ENCODE measurements around the gene CNTD1.

The CNTD1 gene

GRCh38 chr17:42803074-42803883 is 4.6 kb downstream of the CNTD1 start:
- DNase-seq (ENCODE audit: low spot score) = peak; percentile 41

DNA sequence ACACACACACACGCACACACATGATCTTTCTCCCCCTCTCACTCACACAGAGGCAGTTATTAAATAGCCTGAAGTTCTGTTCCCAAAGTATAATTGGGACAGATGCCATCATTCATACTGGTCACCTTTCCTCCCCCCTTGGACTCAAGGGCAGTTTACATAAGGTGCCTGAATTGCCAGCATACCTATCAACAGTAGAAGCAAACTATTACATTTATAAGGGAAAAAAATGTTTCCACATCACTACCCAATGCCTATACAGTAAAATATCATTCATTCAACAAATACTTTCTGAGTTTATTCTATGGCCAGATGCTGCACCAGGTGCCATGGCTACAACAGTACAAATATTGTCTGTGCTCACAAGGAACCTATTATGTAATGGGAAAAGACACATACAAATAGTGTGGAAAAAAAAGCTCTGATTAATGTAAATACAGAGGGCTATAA is 6.3 kb downstream of the CNTD1 start:
- no peak for DNase-seq (ENCODE audit: low spot score)

GRCh38 chr17:42806249-42806648 is 7.6 kb downstream of the CNTD1 start:
- no peak for DNase-seq (ENCODE audit: low spot score)

- no peak for DNase-seq (ENCODE audit: low spot score)
Observed at GRCh38 chr17:42809250-42809649, 10.6 kb downstream of the CNTD1 start.

DNA sequence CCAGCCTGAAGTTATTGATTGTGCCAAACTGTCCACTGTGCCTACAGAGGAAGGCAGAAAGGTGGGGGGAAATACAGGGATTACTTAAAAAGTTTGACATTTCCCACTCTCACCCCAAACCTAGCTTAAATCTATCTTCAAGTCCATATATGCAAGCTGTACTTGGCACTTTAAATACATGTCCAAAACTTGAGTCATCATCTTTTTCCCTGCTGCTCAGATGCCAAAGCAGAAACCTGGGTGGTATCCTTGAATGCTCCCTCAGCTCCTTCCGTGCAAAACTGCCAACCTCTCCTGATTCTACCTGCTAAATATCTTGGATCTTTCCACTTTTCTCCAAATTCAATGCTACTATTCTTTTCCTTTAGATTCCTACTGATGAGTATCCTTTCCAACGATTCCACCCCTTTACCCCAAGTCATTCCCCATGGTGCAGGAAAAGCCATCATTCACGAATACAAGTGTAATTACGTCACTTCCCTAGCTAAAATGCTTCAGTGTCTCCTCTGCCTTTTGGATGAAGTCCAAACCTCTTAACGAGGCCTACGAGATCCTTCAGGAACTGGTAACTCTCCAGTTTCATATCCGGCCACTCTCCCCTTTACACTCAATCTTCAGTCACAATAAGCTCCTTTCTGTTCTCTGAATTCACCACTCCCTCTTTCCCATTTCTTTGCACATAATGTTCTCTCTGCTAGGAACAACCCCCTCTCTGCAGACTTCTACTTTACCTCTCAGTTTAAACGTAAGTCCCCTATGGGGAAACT is 16.2 kb downstream of the CNTD1 start:
- DNase-seq (ENCODE audit: low spot score) = no peak

GRCh38 chr17:42817866-42818265 is 19.2 kb downstream of the CNTD1 start:
- DNase-seq (ENCODE audit: low spot score) = no peak

DNA sequence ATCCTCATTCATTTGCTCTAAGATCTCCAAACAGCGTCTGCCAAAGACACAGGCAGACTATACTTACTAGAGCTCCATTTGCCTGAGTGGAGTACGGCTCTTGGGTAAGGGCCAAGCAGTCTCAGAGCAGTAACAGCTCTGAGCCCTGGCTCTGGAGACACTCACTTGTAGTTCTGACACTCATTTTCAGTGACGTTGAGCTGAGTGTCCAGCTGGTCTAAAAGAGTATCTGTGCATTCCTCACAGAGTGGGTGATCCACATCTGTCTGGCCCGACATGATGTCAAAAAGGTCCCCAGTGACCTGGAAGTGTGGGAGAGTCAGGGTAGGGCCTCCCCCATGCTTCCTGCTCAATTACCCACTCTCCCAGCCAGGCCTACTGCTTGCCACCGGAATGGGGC is 19.7 kb downstream of the CNTD1 start:
- no peak for DNase-seq (ENCODE audit: low spot score)

- DNase-seq (ENCODE audit: low spot score) = peak; percentile 46
Observed at GRCh38 chr17:42819939-42820535, 21.4 kb downstream of the CNTD1 start.

- no peak for DNase-seq (ENCODE audit: low spot score)
Observed at GRCh38 chr17:42821176-42821575, 22.5 kb downstream of the CNTD1 start.

DNA sequence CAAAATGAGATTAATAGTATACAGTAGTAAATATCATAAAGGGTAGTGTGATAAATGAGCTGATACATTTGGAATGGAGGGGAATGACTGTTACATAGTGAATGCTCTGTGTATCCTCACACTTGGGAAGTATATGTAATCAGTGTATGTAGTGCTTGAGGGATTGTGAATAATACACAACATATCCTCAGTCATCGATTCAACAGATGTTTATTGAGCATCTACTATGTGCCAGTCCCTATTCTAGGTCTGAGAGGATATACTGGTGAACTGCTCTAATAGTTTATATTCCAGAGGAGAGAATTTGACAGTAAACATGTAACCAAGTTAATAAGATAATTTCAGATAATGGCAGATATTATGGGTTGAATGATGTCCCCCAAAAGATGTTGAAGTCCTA is 28.8 kb downstream of the CNTD1 start:
- no peak for DNase-seq (ENCODE audit: low spot score)

GRCh38 chr17:42830971-42831370 is 32.3 kb downstream of the CNTD1 start:
- DNase-seq (ENCODE audit: low spot score) = no peak

- peak; percentile 22 for DNase-seq (ENCODE audit: low spot score)
Observed at GRCh38 chr17:42832213-42832933, 33.7 kb downstream of the CNTD1 start.

- peak; percentile 91 for DNase-seq (ENCODE audit: low spot score)
Observed at GRCh38 chr17:42832934-42833766, 34.5 kb downstream of the CNTD1 start, which contains the start of gene PSME3. TSS of gene PSME3 (plus strand) at chr17:42833397. CDS start at chr17:42833632, 235 bp downstream.

DNA sequence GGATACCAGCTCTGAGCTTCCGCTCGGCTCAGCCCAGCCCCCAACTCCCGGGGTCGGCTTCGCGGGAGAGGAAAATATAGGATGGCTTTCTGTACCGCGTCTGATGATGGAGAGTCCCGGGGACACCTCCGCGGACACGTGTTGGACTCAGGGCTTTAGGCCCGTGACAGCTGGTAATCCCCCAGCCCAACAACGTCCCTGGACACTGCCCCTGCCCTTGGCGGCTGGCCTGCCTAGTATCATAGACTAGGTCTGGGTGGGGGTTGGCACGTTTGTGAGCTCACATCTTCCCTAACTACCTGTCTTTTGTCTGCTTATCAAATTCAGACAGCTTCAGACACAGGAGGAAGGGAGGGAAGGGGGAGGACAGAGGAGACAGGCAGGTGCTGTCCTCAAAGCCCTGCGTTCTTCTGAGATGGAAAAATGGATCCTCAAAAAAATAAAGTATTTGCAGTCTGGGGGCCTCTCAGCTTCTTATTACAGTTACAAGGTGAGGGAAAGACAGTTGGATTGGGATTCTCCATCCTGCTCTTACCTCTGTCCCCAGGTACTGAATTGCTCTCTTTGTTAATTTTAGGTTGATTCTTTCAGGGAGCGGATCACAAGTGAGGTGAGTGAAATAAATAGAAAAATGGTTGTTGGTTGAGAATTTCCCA is 35.2 kb downstream of the CNTD1 start:
- no peak for DNase-seq (ENCODE audit: low spot score)

DNA sequence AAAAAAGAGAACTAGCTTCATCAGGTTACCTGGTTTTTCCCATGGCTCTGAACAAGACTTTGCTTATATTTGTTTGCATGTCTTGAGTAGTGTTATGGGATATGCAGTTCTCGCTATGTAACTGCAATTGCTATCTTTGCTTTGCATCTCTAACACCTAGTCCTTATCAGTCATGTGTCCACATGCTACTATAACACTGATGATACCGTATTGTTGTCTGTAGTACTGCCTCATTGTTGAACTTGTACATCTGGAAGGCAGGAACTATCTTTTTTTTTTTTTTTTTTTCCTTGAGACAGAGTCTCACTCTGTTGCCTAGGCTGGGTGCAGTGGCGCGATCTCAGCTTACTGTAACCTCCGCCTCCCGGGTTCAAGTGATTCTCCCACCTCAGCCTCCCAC is 37.1 kb downstream of the CNTD1 start:
- no peak for DNase-seq (ENCODE audit: low spot score)

GRCh38 chr17:42841975-42842685 is 43.5 kb downstream of the CNTD1 start:
- no peak for DNase-seq (ENCODE audit: low spot score)

GRCh38 chr17:42843358-42843934 is 44.8 kb downstream of the CNTD1 start:
- peak; percentile 27 for DNase-seq (ENCODE audit: low spot score)

DNA sequence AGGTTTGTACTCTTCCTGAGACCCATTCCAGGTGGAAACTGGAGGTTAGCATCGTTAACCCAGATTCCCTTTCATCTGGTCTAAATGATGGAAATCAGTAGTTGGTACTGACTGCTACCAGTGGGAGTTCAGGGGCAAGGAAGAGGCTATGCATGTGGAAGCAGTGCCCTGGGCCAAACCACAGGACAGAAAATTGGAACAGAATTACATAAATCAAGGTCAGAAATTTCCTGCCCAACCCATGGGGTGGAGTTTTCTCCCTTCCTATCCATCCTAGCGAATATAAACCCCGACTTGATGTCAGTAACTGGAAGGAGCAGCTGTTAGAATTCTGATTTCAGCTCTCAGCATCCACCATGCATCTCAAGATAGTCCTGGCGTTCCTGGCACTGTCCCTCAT is 45.6 kb downstream of the CNTD1 start, which contains the start of gene AOC2:
Gene AOC2, plus strand, starts transcription at position 310 of the 400 bp plus-strand sequence. Its CDS starts 47 bp downstream, at position 357.
- no peak for DNase-seq (ENCODE audit: low spot score)

DNA sequence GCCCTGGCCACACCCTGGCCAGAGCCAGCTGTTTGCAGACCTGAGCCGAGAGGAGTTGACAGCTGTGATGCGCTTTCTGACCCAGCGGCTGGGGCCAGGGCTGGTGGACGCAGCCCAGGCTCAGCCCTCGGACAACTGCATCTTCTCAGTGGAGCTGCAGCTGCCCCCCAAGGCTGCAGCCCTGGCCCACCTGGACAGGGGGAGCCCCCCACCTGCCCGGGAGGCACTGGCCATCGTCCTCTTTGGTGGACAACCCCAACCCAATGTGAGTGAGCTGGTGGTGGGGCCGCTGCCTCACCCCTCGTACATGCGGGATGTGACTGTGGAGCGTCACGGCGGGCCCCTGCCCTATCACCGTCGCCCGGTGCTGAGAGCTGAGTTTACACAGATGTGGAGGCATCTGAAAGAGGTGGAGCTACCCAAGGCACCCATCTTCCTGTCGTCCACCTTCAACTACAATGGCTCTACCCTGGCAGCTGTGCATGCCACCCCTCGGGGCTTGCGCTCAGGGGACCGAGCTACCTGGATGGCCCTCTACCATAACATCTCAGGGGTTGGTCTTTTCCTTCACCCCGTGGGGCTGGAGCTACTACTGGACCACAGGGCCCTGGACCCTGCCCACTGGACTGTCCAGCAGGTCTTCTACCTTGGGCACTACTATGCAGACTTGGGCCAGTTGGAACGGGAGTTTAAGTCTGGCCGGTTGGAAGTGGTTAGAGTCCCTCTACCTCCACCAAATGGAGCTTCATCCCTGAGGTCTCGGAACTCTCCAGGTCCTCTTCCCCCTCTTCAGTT is 46.3 kb downstream of the CNTD1 start:
- no peak for DNase-seq (ENCODE audit: low spot score)
